Prostate gland (tissue), 2 donors: ENCODE data around the gene FNDC5.

Source experiments
- CTCF ChIP-seq, 4 experiments: fragments of 200-600 bp in 2 of 4; fragments of 450-650 bp in 2 of 4; sonication (generic) in 2 of 4; IDR thresholded peaks; 1 replicate in 3 of 4; 2 replicates in 1 of 4; pipeline ENCODE4 v1.5.1; 2016 to 2019; ENCODE audit warnings: antibody characterized with exemption in 4 of 4, mild to moderate bottlenecking in 2 of 4, moderate library complexity in 2 of 4
- POLR2A ChIP-seq: fragments of 450-650 bp; IDR thresholded peaks from one replicate; pipeline ENCODE4 v1.6.1; 2016; ENCODE audit warnings: antibody characterized with exemption, mild to moderate bottlenecking

GRCh38 chr1:32878183-32878582 is 7.5 kb upstream of the FNDC5 start:
- TF ChIP-seq CTCF (IDR thresholded peaks at IDR 0.05), result no peak
- TF ChIP-seq POLR2A, result no peak
